A673 (cell line): ENCODE results near the gene THSD4.

Source experiments
- CTCF ChIP-seq: fragments of 300-800, 200-600 bp; sonication (generic); conservative IDR thresholded peaks from 2 replicates; pipeline ENCODE4 v1.5.1; 2017; ENCODE audit warnings: low read depth, mild to moderate bottlenecking, antibody characterized with exemption, low read length, moderate library complexity, mixed read lengths
- EZH2 ChIP-seq: fragments of 200-600 bp; sonication (generic); IDR thresholded peaks from 2 replicates; pipeline ENCODE4 v1.6.1; 2017; ENCODE audit warnings: borderline replicate concordance, low read depth, mild to moderate bottlenecking, mixed read lengths, antibody characterized with exemption, low read length; ENCODE audit not compliant: poor library complexity, severe bottlenecking

GRCh38 chr15:71145648-71146047, 30.4 kb downstream of the THSD4 start:
- TF ChIP-seq EZH2 (no peak), CTCF (no peak)
